GM12875 (cell line): Measurements from ENCODE around the gene FGFR2.

ENCODE experiments used
- H3K4me3 ChIP-seq: one replicate; pipeline ENCODE4 v1.5.1; 2011; ENCODE audit warnings: low read depth, low read length, control low read depth
- TF ChIP-seq, protein P1 (sequence below): IDR thresholded peaks from 2 replicates; pipeline ENCODE4 v1.5.1; 2011; ENCODE audit warnings: low read depth, mild to moderate bottlenecking, control low read depth, inconsistent platforms, low read length, moderate library complexity, borderline replicate concordance; ENCODE audit not compliant: insufficient read depth

Gene FGFR2

DNA sequence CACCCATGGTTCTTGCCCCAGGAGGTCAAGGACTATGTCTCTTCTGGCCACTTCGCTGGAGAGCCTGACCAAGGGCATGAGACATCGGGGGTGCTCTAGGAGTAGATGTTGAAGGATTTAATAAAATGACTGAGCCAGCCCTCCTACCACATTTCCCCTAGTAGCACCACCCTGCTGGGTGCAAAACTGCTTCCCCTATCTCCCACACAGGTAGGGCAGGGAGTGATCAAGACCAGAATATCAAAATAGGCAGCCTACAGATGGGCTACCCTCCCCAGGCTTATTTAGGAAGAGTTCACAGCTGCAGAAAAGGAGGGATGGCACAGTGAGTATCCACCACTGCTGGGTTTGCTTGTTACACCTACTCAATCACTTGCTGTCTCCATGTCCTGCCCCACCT is 103.9 kb downstream of the FGFR2 start:
- TF ChIP-seq, protein P1, sequence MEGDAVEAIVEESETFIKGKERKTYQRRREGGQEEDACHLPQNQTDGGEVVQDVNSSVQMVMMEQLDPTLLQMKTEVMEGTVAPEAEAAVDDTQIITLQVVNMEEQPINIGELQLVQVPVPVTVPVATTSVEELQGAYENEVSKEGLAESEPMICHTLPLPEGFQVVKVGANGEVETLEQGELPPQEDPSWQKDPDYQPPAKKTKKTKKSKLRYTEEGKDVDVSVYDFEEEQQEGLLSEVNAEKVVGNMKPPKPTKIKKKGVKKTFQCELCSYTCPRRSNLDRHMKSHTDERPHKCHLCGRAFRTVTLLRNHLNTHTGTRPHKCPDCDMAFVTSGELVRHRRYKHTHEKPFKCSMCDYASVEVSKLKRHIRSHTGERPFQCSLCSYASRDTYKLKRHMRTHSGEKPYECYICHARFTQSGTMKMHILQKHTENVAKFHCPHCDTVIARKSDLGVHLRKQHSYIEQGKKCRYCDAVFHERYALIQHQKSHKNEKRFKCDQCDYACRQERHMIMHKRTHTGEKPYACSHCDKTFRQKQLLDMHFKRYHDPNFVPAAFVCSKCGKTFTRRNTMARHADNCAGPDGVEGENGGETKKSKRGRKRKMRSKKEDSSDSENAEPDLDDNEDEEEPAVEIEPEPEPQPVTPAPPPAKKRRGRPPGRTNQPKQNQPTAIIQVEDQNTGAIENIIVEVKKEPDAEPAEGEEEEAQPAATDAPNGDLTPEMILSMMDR, result no peak
- H3K4me3 ChIP-seq, result no peak overlapping the region

DNA sequence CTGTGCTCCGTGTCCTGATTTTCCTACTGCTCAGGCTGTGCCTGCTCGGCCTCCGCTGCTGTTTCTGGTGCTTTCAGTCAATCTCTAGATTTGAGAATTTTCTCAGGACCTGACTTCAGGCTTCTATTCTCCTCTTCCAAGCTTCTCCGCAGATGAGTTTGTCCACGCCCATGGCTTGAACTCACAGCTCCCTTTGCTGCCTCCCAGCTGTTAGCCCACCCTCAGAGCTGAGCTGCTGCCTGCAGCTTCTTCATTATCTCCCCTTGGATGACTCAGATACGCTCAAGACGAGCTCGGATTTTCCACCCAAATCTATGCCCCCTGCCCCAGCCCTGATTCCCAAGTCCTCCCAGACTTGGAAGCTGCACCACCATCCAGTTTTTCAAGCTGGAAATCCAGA is 104.7 kb downstream of the FGFR2 start:
- TF ChIP-seq, protein P1, result no peak
- H3K4me3 ChIP-seq, result no peak overlapping the region

DNA sequence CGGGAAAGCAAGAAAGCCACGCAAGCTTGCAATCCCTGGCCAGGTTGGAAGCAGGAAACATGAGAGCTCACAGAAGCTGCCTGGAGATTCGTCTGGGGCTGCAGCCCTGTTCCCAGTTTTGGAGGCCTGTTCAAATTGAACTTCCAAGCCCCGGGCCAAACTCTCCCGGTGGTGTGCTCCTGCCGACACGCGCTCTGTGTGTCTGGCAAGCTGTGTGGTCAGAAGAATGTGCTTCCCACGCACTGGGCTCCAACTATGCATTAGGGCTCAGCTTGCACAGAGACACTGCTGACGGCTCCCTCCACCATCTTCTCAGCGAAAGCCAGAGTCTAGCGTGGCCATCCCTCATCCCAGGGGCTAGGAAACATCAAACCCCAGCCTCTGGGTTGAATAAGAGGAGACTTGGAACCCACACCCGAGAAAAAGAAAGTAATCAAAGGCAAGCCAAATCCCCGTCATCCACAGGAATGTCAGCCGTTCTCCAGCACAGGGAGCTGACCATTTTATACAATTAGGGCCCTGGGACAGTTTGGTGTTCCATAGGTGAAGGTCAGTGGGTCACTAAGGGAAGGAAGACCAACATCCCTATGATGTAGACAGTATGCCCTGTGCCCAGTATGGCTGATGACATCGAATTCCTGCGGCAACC is 107.2 kb downstream of the FGFR2 start:
- no peak overlapping the region for H3K4me3 ChIP-seq
- TF ChIP-seq, protein P1, result no peak

DNA sequence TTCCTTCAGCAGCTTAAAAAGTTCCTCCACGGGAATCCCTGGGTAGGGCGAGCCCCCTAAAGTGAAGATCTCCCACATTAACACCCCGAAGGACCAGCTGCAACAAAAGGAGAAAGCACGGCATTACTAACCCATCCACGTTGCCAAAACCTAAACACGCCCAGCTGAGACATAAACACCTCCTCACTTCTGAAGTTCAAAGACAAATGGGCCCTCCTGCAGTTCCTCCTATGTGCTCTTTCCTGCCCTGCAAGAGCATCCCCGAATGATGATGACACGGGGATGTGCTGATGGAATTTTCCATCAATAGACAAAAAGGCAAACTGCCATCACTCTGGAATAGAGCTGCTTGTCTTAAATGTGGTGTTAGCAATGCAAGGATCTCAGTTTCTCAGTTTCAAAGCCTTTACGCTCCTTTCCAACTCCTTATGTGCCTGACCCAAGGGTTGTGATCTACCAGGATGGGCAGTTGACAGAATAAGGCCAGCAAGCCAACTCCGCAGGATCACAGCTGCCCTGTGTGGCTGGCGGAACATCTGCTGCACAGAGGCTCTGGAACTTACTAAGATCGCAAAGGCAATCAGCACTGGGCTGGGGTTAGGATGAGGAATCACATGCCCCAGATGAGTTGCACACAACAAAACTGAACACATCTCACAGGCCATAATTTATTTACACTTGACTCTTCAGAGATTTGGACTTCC is 112.7 kb downstream of the FGFR2 start:
- TF ChIP-seq, protein P1, result no peak
- H3K4me3 ChIP-seq, result no peak overlapping the region

DNA sequence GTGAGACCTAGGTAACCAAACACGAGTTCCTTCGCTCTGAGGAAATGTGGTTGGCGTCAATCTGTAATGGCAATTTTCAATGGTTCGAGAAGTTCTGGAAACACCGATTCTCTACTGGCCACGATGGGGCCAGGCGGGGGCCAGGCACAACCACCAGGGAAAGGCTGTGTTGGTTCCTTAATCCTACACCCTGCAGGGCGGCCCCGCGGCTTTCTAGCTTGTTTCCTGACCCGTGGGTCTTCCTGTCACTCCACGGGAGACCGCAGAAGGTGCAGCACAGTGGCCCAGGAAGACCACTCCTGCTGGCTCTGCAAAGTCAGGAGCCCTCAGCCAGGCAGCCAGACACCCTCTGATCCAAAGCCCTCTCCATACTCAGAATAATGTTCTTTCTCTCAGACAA is 113.4 kb downstream of the FGFR2 start:
- no peak overlapping the region for H3K4me3 ChIP-seq
- TF ChIP-seq, protein P1, result no peak

DNA sequence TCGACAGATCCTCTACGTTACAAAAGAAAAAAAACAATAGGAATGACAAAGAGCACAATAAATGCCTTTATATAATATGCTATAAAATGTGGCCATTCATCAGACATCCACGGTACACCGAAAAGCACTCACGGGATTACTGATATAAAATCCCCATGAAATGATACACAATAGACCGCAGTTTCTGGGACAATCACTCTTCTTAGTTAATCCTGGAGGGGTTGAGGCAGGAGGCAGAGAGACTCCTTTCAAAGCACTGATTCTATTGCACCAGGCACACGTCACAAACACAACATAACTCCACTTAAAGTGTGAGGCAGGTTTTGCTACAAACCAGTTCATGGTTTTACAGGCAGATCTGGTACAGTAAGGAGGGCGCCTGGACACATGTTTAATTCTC is 113.8 kb downstream of the FGFR2 start:
- no peak overlapping the region for H3K4me3 ChIP-seq
- TF ChIP-seq, protein P1, result no peak

DNA sequence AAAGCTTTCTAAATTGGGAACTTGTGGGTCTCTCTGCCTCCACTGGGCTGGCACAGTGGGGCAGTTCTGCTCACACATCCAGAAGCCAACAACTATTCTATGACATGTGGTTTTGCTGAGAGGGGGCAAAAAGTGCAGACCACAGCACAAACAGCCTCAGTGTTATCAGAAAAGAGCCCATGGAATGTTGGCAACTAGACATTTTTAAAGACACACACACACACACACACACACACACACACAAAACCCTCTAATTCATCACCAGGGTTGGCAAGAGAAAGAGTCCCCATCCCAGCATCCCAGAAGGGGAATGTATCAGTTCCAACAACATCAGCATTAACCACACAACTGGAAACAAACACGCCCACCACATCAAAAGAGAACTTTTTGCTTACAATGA is 117.1 kb downstream of the FGFR2 start:
- no peak overlapping the region for H3K4me3 ChIP-seq
- TF ChIP-seq, protein P1, result no peak
